Ureter (tissue), 1 donor: ENCODE results near the gene MYH7B. TPM values are rescaled to one million over a fixed set of nuclear protein-coding genes. Genes with fewer than 3 reads are reported as not detected.

Experiments
- DNase-seq: peaks from one replicate; pipeline ENCODE4 v3.0.0-alpha.2; 2020; ENCODE audit warnings: low spot score
- total RNA-seq: library from RNA; stranded (reverse); gene quantifications from one replicate; pipeline ENCODE4 v1.2.4, GENCODE V29; 2023
- donor health status: DM: yes; HTN: yes; CAD: no.

The MYH7B gene
- total RNA-seq, 1 donor from 2014 or later = 1.4 TPM

DNA sequence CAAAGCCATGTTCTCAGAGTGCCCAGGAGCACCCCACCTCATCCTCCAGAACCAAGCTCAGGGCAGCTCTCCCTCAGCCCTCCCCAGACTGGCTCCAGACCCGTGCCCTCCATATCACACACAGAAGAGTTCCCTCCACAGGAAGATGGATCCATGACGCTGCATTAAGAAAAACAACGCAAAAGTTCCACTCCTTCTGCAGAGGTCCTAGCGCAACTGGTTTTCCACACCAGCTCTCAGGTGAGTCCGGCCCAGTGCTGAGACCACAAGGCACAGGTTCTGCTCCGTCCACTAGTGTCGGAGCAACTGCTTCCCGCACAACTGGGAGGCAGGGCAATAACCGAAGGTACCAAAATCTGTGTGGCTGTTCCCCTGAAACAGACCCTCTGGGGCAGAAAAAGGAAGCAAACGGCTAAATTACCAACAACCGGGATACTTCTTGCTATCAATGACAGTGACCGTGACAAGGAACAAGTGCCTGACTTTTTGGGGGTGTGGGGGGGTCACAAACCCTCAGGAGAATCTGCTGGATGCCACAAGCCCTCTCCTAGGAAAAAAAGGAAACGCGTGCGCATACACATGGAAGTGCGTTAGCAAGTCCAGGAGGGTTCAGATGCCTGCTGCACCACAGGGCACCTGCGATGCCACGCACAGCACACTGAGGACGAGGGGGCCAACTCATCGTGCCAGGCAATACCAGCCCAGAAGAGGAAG, 49.2 kb downstream of the MYH7B start:
- no peak for DNase-seq

Other genes starting within 250 kb of the MYH7B start
- gene NCOA6, start 130.2 kb upstream of the MYH7B start, total RNA-seq = 40.7 TPM
- gene GGT7, start 83.0 kb upstream of the MYH7B start, total RNA-seq = 27.3 TPM
- gene ACSS2, start 79.3 kb upstream of the MYH7B start, total RNA-seq = 45.8 TPM
- 56.6 TPM for gene GSS, start 62 bp upstream of the MYH7B start, total RNA-seq
- 57.5 TPM for gene TRPC4AP, start 136.9 kb downstream of the MYH7B start, total RNA-seq
- gene EDEM2, start 191.5 kb downstream of the MYH7B start, total RNA-seq = 20.5 TPM
- 17.6 TPM for gene PROCR, start 216.2 kb downstream of the MYH7B start, total RNA-seq